Measurements from ENCODE around the gene TNIP2.

DNA sequence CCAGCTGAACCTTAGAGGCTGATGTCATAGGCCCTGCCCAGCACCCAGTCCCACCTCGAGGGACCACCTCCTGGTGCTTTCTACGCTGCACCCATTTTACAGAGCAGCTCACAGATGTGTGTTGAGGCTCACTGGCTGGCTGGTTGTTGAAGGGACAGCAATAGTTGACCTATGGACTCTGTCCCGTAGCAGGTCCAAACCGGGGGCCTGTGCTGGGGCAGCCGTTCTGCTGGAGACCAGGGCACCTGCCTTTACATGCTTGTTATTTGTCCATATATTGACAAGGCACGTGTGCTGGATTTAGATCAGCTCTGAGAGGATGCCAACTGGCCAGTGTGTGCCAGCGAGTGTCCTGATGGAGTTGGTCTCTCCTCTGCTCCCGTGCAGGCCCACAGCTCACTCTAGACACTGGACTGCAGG lies 58.1 kb downstream of the TNIP2 start:
- TF ChIP-seq ZNF274 (IDR thresholded peaks at IDR 0.05; ENCODE audit: low read depth, low read length) (no peak), POLR2A (IDR thresholded peaks at IDR 0.05; ENCODE audit: borderline replicate concordance, extremely low read depth, insufficient read depth, insufficient read length) (no peak), CEBPB (IDR thresholded peaks at IDR 0.05; ENCODE audit: low read depth) (no peak), EZH2phosphoT487 (IDR thresholded peaks at IDR 0.05; ENCODE audit: borderline replicate concordance) (no peak)

Measured in HCT116 (cell line).